Nucleus accumbens (tissue), 56 donors: ENCODE results near the gene TRIM38.
A peak's percentile ranks its signal among the peaks of the same experiment; 100 is the strongest.

ENCODE experiments used
- DNase-seq, 56 donors: peaks; one replicate each; lab custom pipeline; 2025; lab: John Stamatoyannopoulos, UW

TRIM38 gene

GRCh38 chr6:26025047-26025893, 62.7 kb downstream of the TRIM38 start:
- no peak for DNase-seq

- DNase-seq: peak in 53 of 56 donors; percentile 6 to 88 (median 66)
Measured at GRCh38 chr6:26025894-26026832, 63.6 kb downstream of the TRIM38 start.

GRCh38 chr6:26026833-26027490, 64.4 kb downstream of the TRIM38 start:
- peak in 54 of 56 donors; percentile 14 to 86 (median 62) for DNase-seq

GRCh38 chr6:26027491-26028211, 65.0 kb downstream of the TRIM38 start:
- no peak for DNase-seq

GRCh38 chr6:26028212-26028745, 65.7 kb downstream of the TRIM38 start:
- no peak for DNase-seq

GRCh38 chr6:26028746-26029569, 66.4 kb downstream of the TRIM38 start:
- no peak for DNase-seq

- no peak for DNase-seq
Measured at GRCh38 chr6:26029570-26029856, 66.9 kb downstream of the TRIM38 start.

GRCh38 chr6:26029857-26030653, 67.5 kb downstream of the TRIM38 start:
- DNase-seq: no peak

GRCh38 chr6:26030716-26031115, 68.1 kb downstream of the TRIM38 start:
- DNase-seq: no peak

GRCh38 chr6:26031151-26031594, 68.6 kb downstream of the TRIM38 start:
- no peak for DNase-seq

GRCh38 chr6:26031595-26032339, 69.2 kb downstream of the TRIM38 start:
- DNase-seq: peak in 54 of 56 donors; percentile 6 to 87 (median 52)

- peak in 1 of 56 donors; percentile 14 for DNase-seq
Measured at GRCh38 chr6:26032340-26033084, 69.9 kb downstream of the TRIM38 start.

GRCh38 chr6:26033085-26033940, 70.7 kb downstream of the TRIM38 start:
- peak in 40 of 56 donors; percentile 1 to 70 (median 28) for DNase-seq

GRCh38 chr6:26033941-26034354, 71.3 kb downstream of the TRIM38 start:
- DNase-seq: peak in 4 of 56 donors; percentile 15 to 68 (median 28)

GRCh38 chr6:26034905-26035304, 72.3 kb downstream of the TRIM38 start:
- no peak for DNase-seq
